Measurements from ENCODE around the gene IFNAR2.
"Not testable (repeated sequence)": the region's sequence is repeated elsewhere in the genome, so short reads cannot be mapped to it uniquely, and the experiment has no call there.

Gene IFNAR2

DNA sequence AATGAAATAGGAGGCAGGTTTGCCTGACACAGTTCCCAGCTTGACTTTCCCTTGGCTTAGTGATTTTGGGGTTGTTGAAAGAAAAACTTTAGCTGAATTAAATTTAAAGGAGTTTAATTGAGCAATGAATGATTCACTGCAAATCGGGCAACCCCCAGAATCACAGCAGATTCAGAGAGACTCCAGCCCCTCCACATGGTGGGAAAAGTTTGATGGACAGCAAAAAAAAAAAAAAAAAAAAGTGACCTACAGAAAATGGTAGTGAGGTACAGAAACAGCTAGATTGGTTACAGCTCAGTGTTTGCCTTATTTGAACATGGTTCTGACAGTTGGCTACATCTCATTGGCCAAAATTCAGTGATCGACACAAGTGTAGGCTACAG, 12.6 kb upstream of the IFNAR2 start:
- DNase-seq: no peak

DNA sequence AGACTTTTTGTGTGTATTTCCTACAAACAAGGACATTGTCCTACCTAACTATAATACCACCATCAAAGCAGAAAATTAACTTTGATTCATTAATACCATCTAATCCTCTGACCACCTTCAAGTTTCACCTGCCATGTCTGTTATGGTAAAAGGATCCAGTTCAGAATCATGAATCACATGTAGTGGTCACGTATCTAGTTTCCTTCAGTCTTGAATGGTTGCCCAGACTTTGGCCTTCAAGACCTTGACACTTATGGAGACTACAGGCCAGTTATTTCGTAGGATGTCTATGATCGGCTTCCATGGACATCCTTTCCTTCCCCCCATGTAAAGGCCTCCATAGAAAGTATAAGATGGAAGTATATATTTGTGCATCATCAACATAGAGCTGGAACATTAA, 10.4 kb upstream of the IFNAR2 start:
- no peak for DNase-seq

DNA sequence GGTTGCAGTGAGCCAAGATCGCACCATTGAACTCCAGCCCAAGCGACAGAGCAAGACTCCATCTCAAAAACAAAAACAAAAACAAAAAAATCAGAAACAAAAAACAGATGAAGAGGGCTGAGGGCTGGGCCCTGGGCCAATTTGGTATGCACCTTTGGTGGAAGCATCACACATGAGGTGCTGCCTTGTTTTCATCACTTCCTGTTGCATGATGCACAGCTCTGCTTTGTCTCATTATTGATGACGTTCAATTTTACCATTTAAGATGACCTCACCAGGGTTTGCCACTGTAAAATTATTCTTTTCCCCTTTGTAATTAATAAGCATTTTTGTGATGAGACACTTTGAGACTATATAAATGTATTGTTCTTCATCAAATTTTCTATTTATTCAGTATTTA, 9.8 kb upstream of the IFNAR2 start:
- no peak for DNase-seq

DNA sequence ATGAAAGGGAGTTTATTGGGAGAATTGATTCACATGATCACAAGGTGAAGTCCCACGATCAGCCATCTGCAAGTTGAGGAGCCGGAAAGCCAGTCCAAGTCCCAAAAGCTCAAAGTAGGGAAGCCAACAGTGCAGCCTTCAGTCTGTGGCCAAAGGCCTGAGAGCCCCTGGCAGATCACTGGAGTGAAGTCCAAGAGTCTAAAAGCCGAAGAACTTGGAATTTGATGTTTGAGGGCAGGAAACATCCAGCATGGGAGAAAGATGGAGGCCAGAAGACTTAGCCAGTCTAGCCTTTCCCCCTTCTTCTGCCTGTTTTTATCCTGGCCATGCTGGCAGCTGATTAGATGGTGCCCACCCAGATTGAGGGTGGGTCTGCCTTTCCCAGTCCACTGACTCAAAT, 4.4 kb upstream of the IFNAR2 start:
- not testable (repeated sequence) for DNase-seq

DNA sequence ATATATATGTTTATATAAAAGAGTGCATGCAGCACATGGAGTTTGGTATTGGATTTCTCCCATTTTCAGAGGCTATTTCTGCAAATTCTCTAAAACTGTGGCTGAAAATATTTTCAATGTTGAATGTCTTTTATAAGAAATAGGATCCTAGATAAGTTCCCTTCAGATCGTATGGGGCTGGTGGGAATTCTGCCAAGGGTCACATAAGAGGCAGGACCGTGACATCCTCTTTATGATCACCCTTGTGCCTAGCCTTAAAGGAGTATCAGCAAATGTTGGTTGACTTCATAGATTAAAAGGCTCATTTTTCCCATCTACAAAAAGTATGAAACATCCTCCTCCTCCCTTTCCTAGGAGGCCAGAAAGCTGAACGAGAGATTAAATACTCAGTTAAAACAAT, 1.3 kb upstream of the IFNAR2 start:
- DNase-seq: no peak

DNA sequence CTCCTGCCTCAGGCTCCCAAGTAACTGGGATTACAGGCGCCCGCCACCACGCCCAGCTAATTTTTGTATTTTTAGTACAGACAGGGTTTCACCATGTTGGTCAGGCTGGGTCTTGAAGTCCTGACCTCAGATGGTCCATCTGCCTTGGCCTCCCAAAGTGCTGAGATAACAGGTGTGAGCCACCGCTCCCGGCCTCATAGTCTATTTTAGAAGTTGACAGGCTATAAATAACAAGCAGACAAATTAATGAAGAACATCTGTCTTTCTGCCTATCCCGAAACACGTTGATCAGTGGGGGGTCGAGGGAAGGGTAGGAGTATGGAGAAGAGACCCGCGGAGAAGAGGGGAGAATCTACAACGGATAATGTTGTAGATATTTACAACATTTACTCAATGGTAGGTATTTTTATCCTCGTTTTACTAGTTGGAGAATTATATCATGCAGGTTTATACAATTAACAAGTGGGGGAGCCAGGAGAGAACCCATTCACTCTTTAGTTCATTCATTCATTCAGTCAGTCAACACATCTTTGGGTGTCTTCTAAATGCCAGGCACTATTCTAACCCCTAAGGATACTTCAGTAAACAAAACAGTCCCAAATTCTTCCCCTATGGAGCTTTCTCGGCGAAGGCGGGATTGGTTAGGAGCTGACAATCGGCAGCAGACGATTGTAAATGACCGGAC, 497 bp upstream of the IFNAR2 start:
- no peak for DNase-seq

DNA sequence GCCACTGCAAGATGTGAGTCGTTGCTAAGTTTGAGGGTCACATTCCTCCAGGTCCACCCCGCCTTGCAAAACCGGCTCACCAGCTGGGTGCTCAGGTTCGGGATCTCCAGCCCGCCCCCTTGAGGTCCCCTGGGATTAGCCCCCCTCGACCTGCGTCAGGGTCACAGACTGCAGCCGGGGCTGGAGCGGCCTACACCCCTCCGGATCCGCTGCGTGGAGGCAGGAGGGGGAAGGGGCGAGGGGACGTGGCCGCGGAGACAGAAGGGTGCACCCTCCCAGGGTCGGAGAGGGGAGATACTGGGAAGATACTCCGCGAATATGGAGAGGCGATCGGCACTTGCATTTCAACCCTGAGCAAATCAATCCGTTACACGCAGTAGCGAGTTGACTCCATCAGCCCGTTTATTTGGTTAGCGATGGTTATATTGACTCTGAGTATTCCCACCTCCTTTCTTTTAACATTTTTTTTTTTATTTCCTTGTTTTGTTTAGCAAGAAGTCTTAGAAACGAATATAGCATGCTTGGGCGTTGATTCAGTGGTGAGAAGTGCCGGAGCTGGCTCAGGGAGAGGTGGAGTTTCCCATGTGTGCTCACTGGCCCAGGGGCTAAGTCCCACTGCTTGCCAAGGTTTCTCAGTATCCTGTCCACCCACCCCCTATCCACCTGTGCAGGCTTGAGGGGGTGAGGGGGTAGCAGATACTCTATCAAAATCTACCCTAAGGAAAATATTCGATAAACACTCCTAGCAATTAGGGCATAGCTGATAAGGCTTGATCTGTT, 997 bp downstream of the IFNAR2 start:
- DNase-seq: peak; percentile 56

DNA sequence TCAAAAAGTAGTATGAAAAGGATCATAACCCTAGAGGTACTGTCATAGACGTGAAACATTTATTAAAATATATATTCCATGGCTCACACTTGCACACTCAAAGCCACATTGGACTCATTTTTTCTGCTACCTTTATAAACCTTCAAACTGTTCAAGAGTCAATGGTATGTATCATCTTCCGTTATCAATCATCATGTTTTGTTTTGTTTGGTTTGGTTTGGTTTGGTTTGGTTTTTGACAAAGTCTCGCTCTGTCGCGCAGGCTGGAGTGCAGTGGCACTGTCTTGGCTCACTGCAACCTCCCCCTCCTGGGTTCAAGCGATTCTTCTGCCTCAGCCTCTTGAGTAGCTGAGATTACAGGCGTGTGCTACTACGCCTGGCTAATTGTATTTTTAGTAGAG, 1.8 kb downstream of the IFNAR2 start:
- DNase-seq: no peak

DNA sequence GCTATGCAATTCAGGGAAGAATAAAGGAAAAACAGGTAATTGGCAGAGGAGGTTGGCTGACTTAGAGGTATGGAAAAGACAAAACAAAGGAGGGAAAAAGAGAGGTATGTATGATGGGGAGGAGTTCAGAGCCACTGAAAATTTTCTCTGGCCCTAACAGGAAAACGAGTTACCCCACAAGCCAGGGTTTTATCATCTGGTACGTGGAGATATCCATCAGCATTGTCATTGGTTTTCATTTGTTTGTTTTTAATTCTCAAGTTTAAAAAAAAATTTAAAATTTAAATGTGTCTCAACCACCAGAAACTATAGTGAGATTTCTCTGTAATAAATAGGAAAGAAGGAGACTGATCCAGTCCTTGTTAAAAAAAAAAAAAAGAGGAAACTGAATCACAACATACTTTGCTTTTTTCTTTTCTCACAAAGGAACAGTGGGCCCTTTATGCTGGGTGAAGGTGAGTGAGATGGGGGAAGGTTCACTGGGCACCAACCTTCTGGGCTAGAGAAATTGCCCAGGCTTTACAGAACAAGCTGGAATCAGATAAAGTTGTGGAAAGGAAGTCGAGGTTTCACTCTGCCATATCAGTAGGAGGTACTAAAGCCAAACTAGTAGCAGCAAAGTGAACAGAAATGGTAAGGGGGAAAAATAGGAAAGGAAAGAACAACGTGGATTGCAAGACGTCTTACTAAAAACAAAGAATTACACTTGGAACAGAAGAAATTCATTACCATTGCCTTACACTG, 2.7 kb downstream of the IFNAR2 start:
- no peak for DNase-seq

DNA sequence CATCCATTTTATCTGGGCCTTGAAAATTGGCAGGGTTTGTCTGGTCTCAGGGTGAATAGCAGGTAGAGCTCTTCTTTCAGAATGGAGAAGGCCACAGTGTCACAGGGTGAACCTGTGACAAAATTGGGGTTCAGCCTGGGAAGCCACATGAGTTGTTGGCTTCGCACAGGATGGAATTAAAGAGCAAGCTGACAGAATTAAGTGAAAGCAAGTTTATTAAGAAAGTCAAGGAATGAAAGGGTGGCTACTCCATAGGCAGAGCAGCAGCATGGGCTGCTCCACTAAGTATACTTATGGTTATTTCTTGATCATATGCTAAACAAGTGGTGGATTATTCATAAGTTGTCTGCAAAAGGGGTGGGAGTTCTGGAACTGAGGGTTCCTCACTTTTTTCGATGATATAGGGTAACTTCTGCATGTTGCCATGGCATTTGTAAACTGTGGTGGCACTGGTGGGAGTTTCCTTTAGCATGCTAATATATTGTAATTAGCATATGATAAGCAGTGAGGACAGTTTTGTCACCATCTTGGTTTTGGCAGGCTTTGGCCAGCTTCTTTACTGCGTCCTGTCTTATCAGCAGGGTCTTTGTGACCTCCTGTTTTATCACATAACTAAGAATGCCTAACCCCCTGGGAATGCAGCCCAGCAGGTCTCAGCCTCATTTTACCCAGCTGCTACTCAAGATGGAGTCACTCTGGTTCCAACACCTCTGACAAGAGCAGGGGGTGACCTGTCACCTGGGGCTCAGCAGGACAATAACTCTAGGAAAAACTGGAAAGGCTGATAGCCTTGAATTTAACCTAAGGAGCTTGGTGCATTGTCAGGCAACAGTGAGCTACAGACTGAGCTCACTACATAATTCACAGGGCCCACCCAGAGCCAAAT, 5.1 kb downstream of the IFNAR2 start:
- DNase-seq: no peak

DNA sequence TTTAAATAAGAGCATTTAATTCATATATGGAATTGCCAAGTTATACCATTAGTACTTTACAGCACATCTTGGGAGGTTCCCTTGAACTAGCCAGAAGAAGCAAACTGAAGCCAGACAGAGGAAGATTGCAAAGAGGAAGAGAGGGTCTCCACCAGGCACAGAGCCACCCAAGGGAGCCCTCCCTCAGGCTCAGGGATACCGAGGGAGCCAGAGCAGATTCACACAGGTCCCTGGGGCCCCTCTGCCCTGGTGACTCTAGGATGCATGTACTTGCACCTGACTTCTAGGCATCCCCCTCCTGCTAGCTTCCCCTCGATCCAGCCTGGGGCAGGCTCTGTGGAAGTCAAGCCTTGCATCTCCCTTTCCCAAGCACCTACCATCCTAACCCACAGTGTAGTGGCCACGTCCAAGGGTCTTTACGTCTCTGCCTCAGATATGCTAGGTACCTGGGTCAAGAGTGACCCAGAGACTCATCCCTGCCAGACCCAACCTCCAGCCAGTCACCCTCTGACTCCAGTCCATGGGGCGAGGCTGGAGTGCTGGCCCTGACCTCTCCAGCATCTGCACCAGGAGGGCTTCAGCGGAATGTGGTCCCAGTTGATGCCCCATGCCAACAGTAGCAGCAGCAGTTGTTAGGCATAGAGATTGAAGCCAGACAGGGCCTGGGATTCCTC, 6.4 kb downstream of the IFNAR2 start:
- no peak for DNase-seq

DNA sequence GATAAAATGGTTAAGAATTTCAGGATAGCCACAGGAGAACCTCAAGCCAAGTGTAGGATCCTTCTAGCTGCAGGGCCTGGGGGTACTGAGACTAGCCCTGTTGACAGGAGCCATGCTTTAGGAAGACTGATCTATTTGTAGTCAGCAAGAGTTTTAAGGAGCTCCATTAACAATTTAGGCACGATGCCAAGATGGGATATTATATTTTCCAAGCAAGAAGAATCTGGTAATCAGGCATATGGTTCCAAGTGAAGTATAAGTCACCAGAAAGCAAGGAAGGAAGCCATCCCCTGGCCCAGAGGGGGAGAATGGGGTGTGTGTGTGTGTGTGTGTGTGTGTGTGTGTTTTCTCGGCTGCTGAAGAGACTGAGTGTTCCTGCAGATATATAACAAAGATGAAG, 7.0 kb downstream of the IFNAR2 start:
- no peak for DNase-seq

DNA sequence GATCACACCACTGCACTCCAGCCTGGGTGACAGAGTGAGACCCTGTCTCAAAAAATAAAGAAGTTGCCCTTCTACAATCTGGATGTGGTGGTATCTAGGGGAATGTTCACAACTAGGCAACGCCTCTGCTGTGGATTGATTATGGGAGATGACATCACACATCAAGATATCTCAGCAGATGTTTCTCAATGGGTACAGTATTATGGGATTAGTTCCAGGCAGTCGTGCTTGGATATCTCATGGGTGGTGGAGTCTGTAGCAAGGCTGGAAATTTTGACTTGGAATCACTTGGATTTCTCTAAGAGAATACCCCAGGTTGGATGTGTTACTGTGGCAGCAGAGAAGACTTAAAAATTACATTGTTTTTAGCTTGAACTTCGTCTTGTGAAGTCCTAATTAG, 7.7 kb downstream of the IFNAR2 start:
- no peak for DNase-seq

DNA sequence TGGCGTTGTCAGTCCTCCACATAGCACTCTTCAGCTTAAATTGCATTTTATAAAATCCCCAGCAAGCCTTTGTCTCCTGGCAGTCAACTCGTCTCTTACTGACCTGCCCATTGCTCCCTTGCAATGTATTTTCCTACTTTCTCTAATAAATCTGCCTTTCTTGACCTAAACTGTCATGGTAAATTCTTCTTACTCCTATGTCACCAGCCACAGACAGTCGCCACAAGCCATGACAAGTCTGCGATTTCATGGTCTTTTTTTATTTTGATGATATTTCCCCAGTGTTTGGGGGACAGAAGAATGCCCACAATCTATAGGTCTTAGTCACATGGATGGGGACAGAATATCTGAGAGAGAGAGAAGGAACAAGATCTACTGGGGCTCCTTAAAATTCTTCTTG, 8.4 kb downstream of the IFNAR2 start:
- no peak for DNase-seq

DNA sequence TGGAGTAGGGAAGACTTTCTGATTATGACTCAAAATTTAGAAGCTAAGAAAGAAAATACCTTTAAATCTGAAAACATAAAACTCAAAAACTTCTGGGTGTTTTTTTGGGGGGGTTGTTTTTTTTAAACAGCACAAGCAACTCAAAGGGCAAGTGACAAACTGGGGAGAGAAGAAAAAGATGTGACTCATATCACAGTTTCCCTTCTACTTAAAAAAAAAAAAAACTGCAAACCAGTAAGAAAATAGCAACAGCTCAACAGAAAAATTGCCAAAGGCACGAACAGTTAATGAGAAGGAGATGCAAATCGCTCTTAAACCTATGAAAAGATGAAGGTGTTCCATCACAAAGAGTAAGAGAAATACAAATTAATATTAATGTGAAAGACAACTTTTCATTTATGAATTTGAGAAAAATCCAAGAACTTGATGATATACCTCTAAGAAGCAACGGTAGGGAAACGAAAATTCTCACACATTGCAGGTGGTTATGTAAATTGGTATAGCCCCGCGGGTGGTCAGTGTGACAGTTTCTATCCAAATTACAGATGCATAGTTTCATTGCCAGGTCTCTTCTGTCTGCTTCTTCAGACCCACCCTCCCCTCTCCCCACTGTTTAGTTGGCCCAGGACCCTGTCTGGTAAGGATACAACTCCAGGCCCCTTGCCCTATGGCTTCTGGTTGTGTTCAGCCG, 9.0 kb downstream of the IFNAR2 start:
- no peak for DNase-seq

DNA sequence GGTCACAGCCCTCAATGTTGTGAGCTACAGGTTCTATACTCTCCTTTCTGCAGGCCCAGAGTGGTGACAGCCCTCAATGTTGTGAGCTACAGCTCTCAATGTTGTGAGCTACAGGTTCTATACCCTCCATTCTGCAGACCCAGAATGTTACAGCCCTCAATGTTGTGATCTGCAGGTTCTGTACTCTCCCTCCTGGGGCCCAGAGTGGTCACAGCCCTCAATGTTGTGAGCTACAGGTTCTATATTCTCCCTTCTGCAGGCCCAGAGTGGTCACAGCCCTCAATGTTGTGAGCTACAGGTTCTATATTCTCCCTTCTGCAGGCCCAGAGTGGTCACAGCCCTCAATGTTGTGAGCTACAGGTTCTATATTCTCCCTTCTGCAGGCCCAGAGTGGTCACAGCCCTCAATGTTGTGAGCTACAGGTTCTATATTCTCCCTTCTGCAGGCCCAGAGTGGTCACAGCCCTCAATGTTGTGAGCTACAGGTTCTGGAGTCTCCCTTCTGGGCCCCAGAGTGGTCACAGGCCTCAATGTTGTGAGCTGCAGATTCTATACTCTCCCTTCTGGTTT, 9.9 kb downstream of the IFNAR2 start:
- not testable (repeated sequence) for DNase-seq

DNA sequence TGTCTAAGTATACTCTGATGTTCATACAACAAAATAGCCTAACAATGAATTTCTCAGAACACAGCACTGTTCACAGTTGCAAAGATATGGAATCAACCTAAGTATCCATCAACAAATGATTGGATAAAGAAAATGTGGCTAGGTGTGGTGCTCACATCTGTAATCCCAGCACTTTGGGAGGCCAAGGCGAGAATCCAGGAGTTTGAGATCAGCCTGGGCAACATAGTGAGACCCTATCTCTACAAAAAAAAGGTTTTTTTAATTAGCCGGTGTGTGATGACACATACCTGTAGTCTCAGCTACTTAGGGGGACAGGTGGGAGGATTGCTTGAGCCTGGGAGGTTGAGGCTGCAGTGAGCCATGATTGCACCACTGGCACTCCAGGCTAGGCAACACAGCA, 10.7 kb downstream of the IFNAR2 start:
- DNase-seq: no peak

DNA sequence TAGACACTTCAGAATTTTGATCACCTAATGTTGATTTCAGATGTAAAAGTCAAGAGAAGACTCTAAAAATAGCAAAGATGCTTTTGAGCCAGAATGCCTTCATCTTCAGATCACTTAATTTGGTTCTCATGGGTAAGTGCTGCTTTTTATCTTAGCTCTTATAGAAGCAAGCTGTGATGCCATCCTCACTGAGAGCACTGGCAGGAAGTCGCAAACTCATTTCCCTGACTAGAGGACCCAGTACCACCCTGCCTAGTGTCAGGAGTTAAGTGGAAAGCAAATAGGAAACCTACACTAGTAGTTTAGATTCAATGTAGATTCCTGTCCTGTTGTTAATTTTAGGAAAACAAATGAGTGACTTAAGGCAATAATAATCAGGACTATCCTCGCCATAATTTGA, 12.1 kb downstream of the IFNAR2 start:
- DNase-seq: no peak

DNA sequence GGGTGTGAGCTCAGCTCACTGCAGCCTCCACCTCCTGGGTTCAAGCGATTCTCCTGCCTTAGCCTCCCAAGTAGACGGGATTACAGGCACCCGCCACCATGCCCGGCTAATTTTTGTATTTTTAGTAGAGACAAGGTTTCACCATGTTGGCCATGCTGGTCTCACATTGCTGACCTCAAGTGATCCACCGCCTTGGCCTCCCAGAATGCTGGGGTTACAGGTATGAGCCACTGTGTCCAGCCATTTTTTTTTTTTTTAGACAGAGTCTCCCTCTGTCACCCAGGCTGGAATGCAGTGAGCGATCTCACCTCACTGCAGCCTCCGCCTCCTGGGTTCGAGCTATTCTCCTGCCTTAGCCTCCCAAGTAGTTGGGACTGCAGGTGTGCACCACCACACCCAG, 13.1 kb downstream of the IFNAR2 start:
- DNase-seq: not testable (repeated sequence)

DNA sequence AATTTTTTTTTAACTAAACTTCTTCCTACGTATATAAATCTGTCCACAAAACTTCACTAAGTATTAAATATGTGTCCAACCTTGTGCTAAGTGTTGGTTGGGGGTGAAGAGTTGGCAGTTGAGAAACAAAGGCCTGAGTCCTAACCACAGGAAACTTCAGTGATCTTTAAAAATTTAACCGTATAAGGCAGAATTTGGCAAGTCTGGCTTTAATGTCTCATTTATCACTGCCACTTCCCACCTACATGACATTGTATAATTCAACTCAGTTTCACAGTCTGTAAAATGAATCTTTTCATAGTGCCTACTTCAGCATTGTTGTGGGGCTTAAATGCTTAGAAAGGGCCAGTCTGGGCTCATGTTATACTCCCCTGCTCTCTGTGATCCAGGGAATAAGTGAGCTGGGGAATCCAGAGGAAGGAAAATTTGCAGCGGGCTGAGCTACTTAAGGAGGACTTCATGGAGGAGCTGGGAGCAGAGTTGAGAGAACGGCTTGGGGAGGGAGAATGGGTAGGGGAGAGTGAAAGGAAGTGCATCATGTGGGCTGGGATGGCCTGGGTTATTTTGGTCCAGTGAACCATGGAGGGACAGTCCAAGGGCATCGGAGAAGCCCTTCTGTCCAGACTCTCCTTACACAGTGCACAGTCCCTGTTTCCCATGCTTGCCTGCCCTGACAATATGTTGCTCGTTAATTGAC, 14.5 kb downstream of the IFNAR2 start:
- no peak for DNase-seq

DNA sequence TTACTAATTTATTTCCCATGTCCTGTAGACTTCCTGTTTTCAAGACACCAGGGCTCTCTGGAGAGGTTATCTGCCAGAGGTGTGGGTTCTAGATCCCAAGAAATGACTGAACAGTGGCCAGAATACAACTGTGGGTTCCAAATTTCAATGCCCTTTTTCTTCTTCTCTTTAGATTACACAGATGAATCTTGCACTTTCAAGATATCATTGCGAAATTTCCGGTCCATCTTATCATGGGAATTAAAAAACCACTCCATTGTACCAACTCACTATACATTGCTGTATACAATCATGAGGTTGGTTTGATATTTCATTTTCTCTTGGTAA, 15.0 kb downstream of the IFNAR2 start:
- DNase-seq: no peak

Measured in NCI-H345 (cell line).